ENCODE measurements around the gene FILIP1L. TPM values are rescaled to one million over a fixed set of nuclear protein-coding genes. Genes with fewer than 3 reads are reported as not detected.

Gene FILIP1L
- total RNA-seq, 1 experiment from 2014 or later: 0.07 TPM

DNA sequence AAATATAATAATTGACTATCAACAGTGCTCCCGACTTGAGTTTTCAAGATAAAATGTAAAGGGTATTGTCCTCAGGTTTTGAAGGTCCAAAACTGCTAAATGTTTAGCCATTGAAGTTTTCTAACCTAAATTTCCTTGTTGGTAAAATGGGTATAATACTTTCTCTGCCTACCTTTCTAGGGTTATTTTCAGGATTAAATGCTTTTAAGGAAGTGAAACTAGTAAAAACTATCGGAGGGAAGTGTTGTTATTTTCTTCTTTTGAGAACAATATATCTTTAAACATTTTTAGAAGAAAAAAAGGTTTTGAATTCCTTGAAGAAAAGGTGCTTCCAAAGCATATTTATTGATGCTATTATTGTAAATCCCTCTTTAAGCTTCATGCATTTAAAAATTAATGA lies 67.3 kb downstream of the FILIP1L start:
- H3K27me3 ChIP-seq (ENCODE audit: insufficient read depth, low read length): no peaks in the 10 kb centered on the region
- H3K56ac ChIP-seq (ENCODE audit: insufficient read length, low read depth, low read length): no peak overlapping the region
- H3K9ac ChIP-seq (ENCODE audit: extremely low read depth, insufficient read length, low read length): no peak overlapping the region
- no peaks in the 10 kb centered on the region for H3K23me2 ChIP-seq (ENCODE audit: insufficient read length, low read depth, low read length, poor library complexity, severe bottlenecking)
- H3K79me1 ChIP-seq (ENCODE audit: insufficient read depth, low read depth, low read length, poor library complexity, severe bottlenecking): no peaks in the 10 kb centered on the region
- H2BK5ac ChIP-seq (ENCODE audit: insufficient read length, low read length): no peak overlapping the region
- no peaks in the 10 kb centered on the region for H3K36me3 Mint-ChIP-seq (ENCODE audit: insufficient read depth in 1 of 3, low read depth in 3 of 3)
- no peaks in the 10 kb centered on the region for H3K9me3 Mint-ChIP-seq
- H3K27ac Mint-ChIP-seq: no peak overlapping the region
- H3K27me3 Mint-ChIP-seq (ENCODE audit: low read depth): no peaks in the 10 kb centered on the region
- H3K4me1 ChIP-seq (ENCODE audit: insufficient read depth, low read length): peaks cover 2% of the 10 kb centered on the region; the same call in 1 of the 2 replicates
- no peak overlapping the region for H2BK20ac ChIP-seq (ENCODE audit: low read depth, low read length, poor library complexity, severe bottlenecking)
- no peaks in the 10 kb centered on the region for H3K79me2 ChIP-seq (ENCODE audit: insufficient read depth, low read length)
- TF ChIP-seq, protein P1, sequence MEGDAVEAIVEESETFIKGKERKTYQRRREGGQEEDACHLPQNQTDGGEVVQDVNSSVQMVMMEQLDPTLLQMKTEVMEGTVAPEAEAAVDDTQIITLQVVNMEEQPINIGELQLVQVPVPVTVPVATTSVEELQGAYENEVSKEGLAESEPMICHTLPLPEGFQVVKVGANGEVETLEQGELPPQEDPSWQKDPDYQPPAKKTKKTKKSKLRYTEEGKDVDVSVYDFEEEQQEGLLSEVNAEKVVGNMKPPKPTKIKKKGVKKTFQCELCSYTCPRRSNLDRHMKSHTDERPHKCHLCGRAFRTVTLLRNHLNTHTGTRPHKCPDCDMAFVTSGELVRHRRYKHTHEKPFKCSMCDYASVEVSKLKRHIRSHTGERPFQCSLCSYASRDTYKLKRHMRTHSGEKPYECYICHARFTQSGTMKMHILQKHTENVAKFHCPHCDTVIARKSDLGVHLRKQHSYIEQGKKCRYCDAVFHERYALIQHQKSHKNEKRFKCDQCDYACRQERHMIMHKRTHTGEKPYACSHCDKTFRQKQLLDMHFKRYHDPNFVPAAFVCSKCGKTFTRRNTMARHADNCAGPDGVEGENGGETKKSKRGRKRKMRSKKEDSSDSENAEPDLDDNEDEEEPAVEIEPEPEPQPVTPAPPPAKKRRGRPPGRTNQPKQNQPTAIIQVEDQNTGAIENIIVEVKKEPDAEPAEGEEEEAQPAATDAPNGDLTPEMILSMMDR (conservative IDR thresholded peaks at IDR 0.05): no peak
- no peak overlapping the region for H4K91ac ChIP-seq (ENCODE audit: insufficient read length, low read depth, low read length)
- H2BK12ac ChIP-seq (ENCODE audit: insufficient read length, low read depth, low read length): no peak overlapping the region
- no CpG with 5 or more reads among the region's 2 CpGs for WGBS (ENCODE audit: extremely low coverage, insufficient read length, low lambda C conversion rate)
- no peaks in the 10 kb centered on the region for H3K9me3 ChIP-seq (ENCODE audit: control insufficient read depth, low read depth, low read length)
- no peak overlapping the region for H2BK120ac ChIP-seq (ENCODE audit: low read depth, low read length, poor library complexity, severe bottlenecking)
- no peak overlapping the region for H3K4me3 Mint-ChIP-seq
- no peak overlapping the region for H3K27ac ChIP-seq (ENCODE audit: insufficient read length, low read depth, low read length)
- no peak overlapping the region for H4K8ac ChIP-seq (replicated peaks; ENCODE audit: insufficient read length, low read depth, low read length)
- no peaks in the 10 kb centered on the region for H4K20me1 ChIP-seq (ENCODE audit: control insufficient read depth, insufficient read depth, insufficient read length)
- H2AK5ac ChIP-seq (ENCODE audit: insufficient read length, low read length): no peak overlapping the region
- H3K4me2 ChIP-seq (ENCODE audit: insufficient read depth, insufficient read length, low read length): no peak overlapping the region
- no peak overlapping the region for H3K4ac ChIP-seq (ENCODE audit: low read depth, low read length)
- peaks cover 17 to 23% of the 10 kb centered on the region in 2 experiments for H3K4me1 Mint-ChIP-seq
- H3K18ac ChIP-seq (ENCODE audit: insufficient read length, low read depth, low read length): no peak overlapping the region
- H2AFZ ChIP-seq (ENCODE audit: low read length): no peak overlapping the region
- no peak overlapping the region for H3K23ac ChIP-seq (ENCODE audit: insufficient read length, low read depth, low read length)
- DNase-seq: no peak
- no peak overlapping the region for H4K5ac ChIP-seq (ENCODE audit: insufficient read length, low read depth, low read length)
- H3T11ph ChIP-seq (ENCODE audit: low read length): no peak overlapping the region
- H3K14ac ChIP-seq (ENCODE audit: insufficient read depth, low read length): no peak overlapping the region
- H2BK15ac ChIP-seq (ENCODE audit: low read depth, low read length): no peak overlapping the region
